SIG-M5 treated with dmso at 0.1 percent for 504 hours (cell line): ENCODE data around the gene ARPP19.
"Not testable (repeated sequence)": the region's sequence is repeated elsewhere in the genome, so short reads cannot be mapped to it uniquely, and the experiment has no call there.

ENCODE experiments used
- DNase-seq: peaks from one replicate; lab custom pipeline; 2025; ENCODE audit not compliant: unreplicated experiment; lab: John Stamatoyannopoulos, UW

ARPP19 gene

GRCh38 chr15:52515343-52515742 lies 53.5 kb downstream of the ARPP19 start:
- no peak for DNase-seq

- DNase-seq = no peak
Measured at GRCh38 chr15:52514482-52514881, 54.3 kb downstream of the ARPP19 start.

DNA sequence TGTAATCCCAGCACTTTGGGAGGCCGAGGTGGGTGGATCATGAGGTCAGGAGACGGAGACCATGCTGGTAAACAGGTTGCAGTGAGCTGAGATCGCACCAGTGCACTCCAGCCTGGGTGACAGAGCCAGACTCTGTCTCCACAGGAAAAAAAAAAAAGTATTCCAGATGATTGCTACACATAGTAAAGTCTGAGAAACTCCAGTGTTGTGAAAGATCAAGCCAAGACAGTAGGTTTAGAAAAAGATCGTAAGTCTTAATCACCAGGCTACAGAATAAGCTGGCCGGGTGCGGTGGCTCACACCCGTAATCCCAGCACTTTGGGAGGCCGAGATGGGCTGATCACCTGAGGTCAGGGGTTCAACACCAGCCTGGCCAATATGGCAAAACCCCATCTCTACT lies 56.0 kb downstream of the ARPP19 start:
- DNase-seq = not testable (repeated sequence)

DNA sequence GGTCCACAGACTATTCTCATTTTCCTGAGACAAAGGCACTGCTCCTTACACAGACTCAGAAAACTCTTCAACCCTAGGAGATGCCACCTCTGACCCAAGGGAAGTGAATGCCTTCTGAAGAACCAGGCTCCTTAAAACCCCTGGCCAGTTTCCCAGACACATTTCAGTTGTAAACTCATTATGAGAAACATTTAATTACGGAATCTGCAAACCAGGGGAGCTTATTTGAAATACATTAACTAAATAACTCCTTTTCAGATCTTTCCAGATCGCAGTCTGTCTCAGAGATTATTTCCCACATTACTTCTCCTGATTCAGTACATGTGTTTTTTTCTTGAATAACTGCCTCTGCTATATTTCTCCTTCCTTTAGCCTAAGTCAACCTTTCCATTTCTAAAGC lies 57.7 kb downstream of the ARPP19 start:
- no peak for DNase-seq

DNA sequence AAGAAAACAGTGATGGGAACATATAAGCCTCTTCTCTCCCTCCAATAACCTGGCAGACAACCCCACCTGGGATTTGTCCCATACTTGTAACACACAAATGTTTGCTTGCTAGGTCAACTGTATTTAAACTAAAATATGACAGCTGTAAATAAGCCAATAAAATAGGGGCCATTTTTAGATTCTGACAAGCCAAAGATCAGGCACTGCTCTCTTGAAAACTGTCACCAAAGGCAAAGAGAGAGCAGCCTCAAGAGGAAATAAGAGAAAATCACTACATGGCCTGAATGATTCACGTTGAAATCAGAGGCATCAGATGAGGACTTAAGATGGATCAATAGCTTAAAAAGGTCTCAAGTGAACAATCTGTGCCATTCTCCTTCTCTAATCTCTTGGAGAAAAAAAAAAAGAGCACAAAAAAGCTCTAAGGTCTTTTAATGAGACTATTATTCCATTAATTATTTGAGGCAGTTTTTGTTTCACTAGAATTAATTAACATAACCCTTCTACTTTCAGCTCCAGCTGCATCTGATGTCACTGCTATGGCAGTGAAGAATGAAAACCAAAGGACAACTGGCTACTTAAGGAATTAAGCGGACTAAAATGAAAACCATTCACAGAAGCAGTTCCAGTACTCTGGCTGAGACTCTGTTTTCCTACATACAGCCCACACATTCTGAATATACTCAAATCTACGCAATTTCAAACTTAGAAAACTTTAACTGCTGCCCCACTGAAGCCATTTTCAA lies 59.2 kb downstream of the ARPP19 start:
- DNase-seq = no peak

DNA sequence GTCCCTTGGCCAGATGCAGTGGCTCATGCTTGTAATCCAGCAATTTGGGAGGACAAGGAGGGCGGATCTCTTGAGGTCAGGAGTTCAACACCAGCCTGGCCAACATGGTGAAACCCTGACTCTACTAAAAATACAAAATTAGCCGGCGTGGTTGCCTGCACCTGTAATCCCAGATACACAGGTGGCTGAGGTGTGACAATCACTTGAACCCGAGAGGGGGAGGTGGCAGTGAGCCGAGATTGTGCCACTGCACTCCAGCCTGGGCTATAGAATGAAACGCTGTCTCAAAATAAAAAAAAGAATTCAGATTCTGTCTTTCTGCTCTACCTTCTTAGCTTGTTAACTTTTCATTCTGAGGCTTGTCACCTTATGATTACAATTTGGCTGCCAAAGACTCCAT lies 62.3 kb downstream of the ARPP19 start:
- DNase-seq = no peak

DNA sequence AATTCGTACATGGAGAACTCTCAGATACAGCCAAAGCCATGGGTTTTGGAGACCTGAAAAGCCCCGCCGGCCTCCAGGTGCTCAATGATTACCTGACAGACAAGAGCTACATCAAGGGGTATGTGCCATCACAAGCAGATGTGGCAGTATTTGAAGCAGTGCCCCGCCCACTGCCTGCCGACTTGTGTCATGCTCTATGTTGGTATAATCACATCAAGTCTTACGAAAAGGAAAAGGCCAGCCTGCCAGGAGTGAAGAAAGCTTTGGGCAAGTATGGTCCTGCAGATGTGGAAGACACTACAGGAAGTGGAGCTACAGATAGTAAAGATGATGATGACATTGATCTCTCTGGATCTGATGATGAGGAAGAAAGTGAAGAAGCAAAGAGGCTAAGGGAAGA lies 63.7 kb downstream of the ARPP19 start:
- peak; percentile 18 for DNase-seq

GRCh38 chr15:52503788-52504496 lies 64.9 kb downstream of the ARPP19 start:
- DNase-seq = peak; percentile 87

GRCh38 chr15:52502608-52503007 lies 66.2 kb downstream of the ARPP19 start:
- no peak for DNase-seq

DNA sequence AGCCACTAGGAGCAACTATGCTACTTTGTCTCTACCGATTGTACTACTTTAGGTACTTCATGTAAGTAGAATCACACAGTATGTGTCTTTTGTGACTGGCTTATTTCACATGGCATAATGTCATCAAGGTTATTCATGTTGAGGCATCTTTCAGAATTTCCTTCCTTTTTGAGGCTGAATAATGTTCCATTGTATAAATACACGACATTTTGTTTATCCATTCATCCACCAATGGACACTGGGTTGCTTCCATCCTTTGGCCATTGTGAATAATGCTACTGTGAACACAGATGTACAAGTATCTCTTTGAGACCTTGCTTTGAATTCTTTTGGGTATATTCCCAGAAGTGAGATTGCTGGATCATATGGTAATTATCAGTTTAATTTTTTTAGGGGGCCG lies 69.3 kb downstream of the ARPP19 start:
- DNase-seq = no peak

DNA sequence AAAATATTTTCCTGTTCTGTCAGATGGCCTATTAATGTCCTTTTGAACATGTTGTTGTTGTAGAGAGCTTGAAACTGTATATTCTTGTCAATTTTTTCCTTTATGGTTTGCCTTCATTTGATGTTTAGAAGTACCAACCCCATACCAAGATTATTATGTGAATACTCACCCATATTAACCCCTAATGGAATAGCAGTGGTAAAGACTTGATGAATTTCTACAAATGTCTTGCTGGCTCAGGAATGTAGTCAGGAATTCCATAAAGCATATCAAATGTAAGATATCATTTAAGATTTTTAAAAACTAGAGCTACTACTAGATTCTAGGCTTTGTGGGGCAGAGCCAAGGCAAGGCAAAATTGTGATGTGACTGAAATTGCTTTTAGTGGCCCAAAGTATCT lies 70.1 kb downstream of the ARPP19 start:
- no peak for DNase-seq
